RPMI7951 (cell line): Measurements from ENCODE around the gene DAAM1. TPM values are rescaled to one million over a fixed set of nuclear protein-coding genes. Genes with fewer than 3 reads are reported as not detected.

Experiments
- DNase-seq: peaks from one replicate; pipeline ENCODE4 v3.0.0-alpha.2; 2012; ENCODE audit warnings: low read depth
- total RNA-seq: library from RNA; depleted of rRNA; stranded (reverse); fragments of >200 nt; shearing (Covaris generic); gene quantifications from 2 replicates; pipeline ENCODE4 v1.2.3, GENCODE V29; 2014

The DAAM1 gene
- total RNA-seq, 1 experiment from 2014 or later = 27.4 TPM

GRCh38 chr14:59221568-59221967, 33.1 kb downstream of the DAAM1 start:
- peak; percentile 44 for DNase-seq

GRCh38 chr14:59224341-59224740, 35.9 kb downstream of the DAAM1 start:
- no peak for DNase-seq

- no peak for DNase-seq
Measured at GRCh38 chr14:59225281-59225680, 36.8 kb downstream of the DAAM1 start.

- DNase-seq = peak; percentile 47
Measured at GRCh38 chr14:59228421-59228820, 40.0 kb downstream of the DAAM1 start.

- DNase-seq = no peak
Measured at GRCh38 chr14:59229653-59230406, 41.4 kb downstream of the DAAM1 start.

GRCh38 chr14:59236195-59236594, 47.7 kb downstream of the DAAM1 start:
- DNase-seq = no peak

GRCh38 chr14:59238216-59238615, 49.7 kb downstream of the DAAM1 start:
- DNase-seq = peak; percentile 5

GRCh38 chr14:59239022-59239421, 50.6 kb downstream of the DAAM1 start:
- DNase-seq = no peak

GRCh38 chr14:59240356-59240755, 51.9 kb downstream of the DAAM1 start:
- DNase-seq = no peak

- DNase-seq = no peak
Measured at GRCh38 chr14:59241121-59241520, 52.7 kb downstream of the DAAM1 start.

GRCh38 chr14:59243174-59243573, 54.7 kb downstream of the DAAM1 start:
- DNase-seq = no peak

GRCh38 chr14:59244581-59244980, 56.1 kb downstream of the DAAM1 start:
- no peak for DNase-seq

GRCh38 chr14:59245809-59246295, 57.4 kb downstream of the DAAM1 start:
- no peak for DNase-seq

- DNase-seq = peak; percentile 9
Measured at GRCh38 chr14:59246566-59246965, 58.1 kb downstream of the DAAM1 start.

GRCh38 chr14:59247801-59248584, 59.5 kb downstream of the DAAM1 start:
- DNase-seq = no peak

- no peak for DNase-seq
Measured at GRCh38 chr14:59249029-59249428, 60.6 kb downstream of the DAAM1 start.

GRCh38 chr14:59251811-59252771, 63.6 kb downstream of the DAAM1 start:
- peak; percentile 56 for DNase-seq

- peak; percentile 56 for DNase-seq
Measured at GRCh38 chr14:59252772-59253500, 64.5 kb downstream of the DAAM1 start.

- no peak for DNase-seq
Measured at GRCh38 chr14:59253527-59253926, 65.1 kb downstream of the DAAM1 start.

GRCh38 chr14:59254146-59254910, 65.9 kb downstream of the DAAM1 start:
- DNase-seq = peak; percentile 92
